ENCODE results near the gene DCLRE1A. TPM values are rescaled to one million over a fixed set of nuclear protein-coding genes. Genes with fewer than 3 reads are reported as not detected.

Gene DCLRE1A
- total RNA-seq, 2 experiments from 2014 or later = 12.2 to 12.8 TPM

- Mint-ChIP-seq H3K9me3 (no peaks in the 10 kb centered on the region), H3K27ac (no peak overlapping the region), H3K4me1 (peaks cover 2% of the 10 kb centered on the region), H3K36me3 (no peaks in the 10 kb centered on the region), H3K27me3 (peaks cover 42% of the 10 kb centered on the region), H3K4me3 (no peak overlapping the region)
- POLR2A ChIA-PET = interaction anchor here (0.7 kb wide), 1 partner anchor 540 kb away, joined by 4 read pairs; no protein-coding TSS in a partner anchor
- DNase-seq (no peak), ATAC-seq (ENCODE audit: low read depth) (no peak)
Measured at GRCh38 chr10:113802997-113803396, 50.9 kb downstream of the DCLRE1A start.

GRCh38 chr10:113801569-113801968, 52.3 kb downstream of the DCLRE1A start:
- no peak for DNase-seq
- Mint-ChIP-seq H3K27ac (no peak overlapping the region), H3K4me1 (peaks cover 2% of the 10 kb centered on the region)

GRCh38 chr10:113791691-113792090, 62.2 kb downstream of the DCLRE1A start:
- Mint-ChIP-seq H3K27ac (no peak overlapping the region), H3K36me3 (no peaks in the 10 kb centered on the region), H3K4me1 (no peaks in the 10 kb centered on the region), H3K4me3 (no peak overlapping the region), H3K27me3 (peaks cover 45% of the 10 kb centered on the region), H3K9me3 (no peaks in the 10 kb centered on the region)
- POLR2A ChIA-PET = no interaction called here
- ATAC-seq (ENCODE audit: low read depth) = no peak
- DNase-seq = no peak

More at GRCh38 chr10:113801569-113801968, 52.3 kb downstream of the DCLRE1A start:
- no peaks in the 10 kb centered on the region for H3K9me3 Mint-ChIP-seq
- POLR2A ChIA-PET = no interaction called here
- H3K27me3 Mint-ChIP-seq = peaks cover 48% of the 10 kb centered on the region
- H3K36me3 Mint-ChIP-seq = no peaks in the 10 kb centered on the region
- no peak overlapping the region for H3K4me3 Mint-ChIP-seq
- no peak for ATAC-seq (ENCODE audit: low read depth)

- DNase-seq (no peak), ATAC-seq (ENCODE audit: low read depth) (no peak)
- no peaks in the 10 kb centered on the region for H3K9me3 Mint-ChIP-seq
- no peaks in the 10 kb centered on the region for H3K36me3 Mint-ChIP-seq
- no peak overlapping the region for H3K27ac Mint-ChIP-seq
- no peak overlapping the region for H3K4me3 Mint-ChIP-seq
- no peaks in the 10 kb centered on the region for H3K4me1 Mint-ChIP-seq
- POLR2A ChIA-PET = no interaction called here
- peaks cover 19% of the 10 kb centered on the region for H3K27me3 Mint-ChIP-seq
Measured at GRCh38 chr10:113788604-113789083, 65.2 kb downstream of the DCLRE1A start.

Other genes starting within 250 kb of the DCLRE1A start
- gene NRAP, start 190.0 kb downstream of the DCLRE1A start, total RNA-seq = not detected
- gene CASP7, start 174.2 kb downstream of the DCLRE1A start, total RNA-seq = 10 to 100 TPM; 32.6 to 35.9 TPM
- gene PLEKHS1, start 102.4 kb downstream of the DCLRE1A start, total RNA-seq = not detected
- gene NHLRC2, start 579 bp upstream of the DCLRE1A start, total RNA-seq = 10 to 100 TPM; 26.3 to 26.5 TPM
- 1 to 10 TPM in 1 of 2 experiments, under 1 TPM in 1; 0.91 to 1.0 TPM for gene ADRB1, start 189.8 kb upstream of the DCLRE1A start, total RNA-seq